DND-41 (cell line): Measurements from ENCODE around the gene TMED4.

ENCODE experiments used
- ATAC-seq: fragments of 200-7000 bp; cut with Tn5 transposase; 3 replicates; pipeline ENCODE4 v1.9.1; 2021; ENCODE audit warnings: low read depth; ENCODE audit not compliant: insufficient read depth
- DNase-seq: peaks from one replicate; pipeline ENCODE4 v3.0.0-alpha.2; 2020
- H2AFZ ChIP-seq: 2 replicates; pipeline ENCODE4 v1.6.0; 2012; ENCODE audit warnings: low read depth, low read length
- H3K27ac ChIP-seq: 2 replicates; pipeline ENCODE4 v1.5.1; 2012; ENCODE audit warnings: low read length, inconsistent platforms
- H3K27me3 ChIP-seq: fragments of 200-600 bp; sonication (generic); 2 replicates; pipeline ENCODE4 v1.6.0; 2012; ENCODE audit warnings: low read length, mild to moderate bottlenecking, inconsistent platforms; ENCODE audit not compliant: insufficient read depth, poor library complexity
- H3K36me3 ChIP-seq: 2 replicates; pipeline ENCODE4 v1.5.1; 2012; ENCODE audit warnings: low read length, inconsistent platforms; ENCODE audit not compliant: insufficient read depth
- H3K4me1 ChIP-seq: 2 replicates; pipeline ENCODE4 v1.5.1; 2012; ENCODE audit warnings: mild to moderate bottlenecking, low read length; ENCODE audit not compliant: insufficient read depth
- H3K4me2 ChIP-seq: 2 replicates; pipeline ENCODE4 v1.6.0; 2012; ENCODE audit warnings: mild to moderate bottlenecking, moderate library complexity, low read length, inconsistent platforms; ENCODE audit not compliant: insufficient read depth
- H3K4me3 ChIP-seq, 2 experiments: fragments of 200-600 bp in 1 of 2; shearing (Covaris generic) in 1 of 2; 2 replicates each; pipeline ENCODE4 v1.5.1; 2012 to 2016; ENCODE audit warnings: inconsistent platforms in 2 of 2, low read length in 2 of 2, mild to moderate bottlenecking in 2 of 2, low read depth in 1 of 2, moderate library complexity in 1 of 2
- H3K79me2 ChIP-seq: 2 replicates; pipeline ENCODE4 v1.6.0; 2012; ENCODE audit warnings: low read length, inconsistent platforms; ENCODE audit not compliant: insufficient read depth
- H3K9ac ChIP-seq: 2 replicates; pipeline ENCODE4 v1.6.0; 2012; ENCODE audit warnings: low read depth, mild to moderate bottlenecking, inconsistent platforms, low read length, moderate library complexity
- H3K9me3 ChIP-seq: 2 replicates; pipeline ENCODE4 v1.5.1; 2012; ENCODE audit warnings: low read length, moderate library complexity, mild to moderate bottlenecking, inconsistent platforms; ENCODE audit not compliant: insufficient read depth, severe bottlenecking
- H4K20me1 ChIP-seq: 2 replicates; pipeline ENCODE4 v1.6.0; 2012; ENCODE audit warnings: low read length; ENCODE audit not compliant: insufficient read depth
- CTCF ChIP-seq: IDR thresholded peaks from 2 replicates; pipeline ENCODE4 v1.5.1; 2012; ENCODE audit warnings: borderline replicate concordance, low read length, moderate library complexity, mild to moderate bottlenecking; ENCODE audit not compliant: poor library complexity, severe bottlenecking; ENCODE audit errors: extremely low read depth
- EZH2 ChIP-seq: IDR thresholded peaks from 3 replicates; pipeline ENCODE4 v1.6.1; 2012; ENCODE audit warnings: borderline replicate concordance, low read depth, mild to moderate bottlenecking, moderate library complexity, low read length, inconsistent platforms; ENCODE audit not compliant: severe bottlenecking

TMED4 gene

DNA sequence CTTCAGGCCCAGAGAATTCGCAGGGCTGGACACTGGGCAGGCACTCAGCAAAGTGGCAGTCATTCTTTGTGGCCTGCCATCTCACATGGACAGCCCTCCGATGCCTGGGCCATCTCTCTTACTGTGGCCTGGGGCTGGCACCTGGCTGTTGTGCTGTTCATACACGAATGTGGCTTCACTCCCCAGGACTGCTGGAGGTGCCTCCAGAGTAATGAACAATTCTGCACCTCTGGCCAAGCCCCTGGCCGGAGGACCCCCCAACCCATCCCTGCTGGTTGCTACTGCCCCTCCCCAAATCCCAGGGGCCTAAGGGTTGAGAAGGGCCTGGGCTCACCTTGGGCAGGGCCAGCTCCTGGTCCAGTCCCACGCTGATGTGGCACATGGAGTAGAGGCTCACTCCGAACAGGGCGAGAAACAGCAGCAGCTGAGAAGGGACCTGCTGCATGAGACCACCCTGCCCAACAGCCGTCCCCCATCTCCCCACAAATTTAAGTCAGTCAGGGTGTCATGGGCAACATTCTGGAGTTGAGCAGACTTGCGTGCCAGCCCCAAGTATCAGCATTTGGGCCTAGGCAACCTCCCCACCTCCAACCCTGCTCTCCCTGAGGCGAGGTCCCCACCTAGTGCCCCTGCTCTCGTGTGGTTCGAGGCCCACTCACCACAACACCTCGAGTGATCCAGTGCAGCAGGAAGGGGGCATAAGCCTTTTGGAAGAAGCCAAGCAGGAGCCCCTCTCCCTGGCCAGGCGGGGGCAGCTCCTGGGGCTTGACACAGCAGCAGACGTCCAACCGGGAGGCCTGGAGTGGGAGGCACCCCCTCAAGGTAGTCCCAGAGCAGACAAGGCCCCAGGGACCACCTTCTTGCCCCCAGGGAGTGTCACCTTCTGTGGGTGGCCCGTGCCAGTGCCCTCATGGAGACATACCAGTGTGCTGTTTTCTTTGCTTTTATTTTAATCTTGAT lies 50.3 kb downstream of the TMED4 start:
- Histone ChIP-seq H3K9ac (no peak overlapping the region), H3K9me3 (no peaks in the 10 kb centered on the region), H3K79me2 (no peaks in the 10 kb centered on the region), H3K27ac (no peak overlapping the region), H3K4me2 (no peak overlapping the region), H4K20me1 (no peaks in the 10 kb centered on the region), H3K4me1 (no peaks in the 10 kb centered on the region), H3K27me3 (no peaks in the 10 kb centered on the region), H3K36me3 (no peaks in the 10 kb centered on the region), H3K4me3 (no peak overlapping the region), H2AFZ (no peak overlapping the region)
- TF ChIP-seq CTCF (no peak), EZH2 (no peak)
- ATAC-seq = no peak
- no peak for DNase-seq

- no peak overlapping the region for H3K27ac ChIP-seq
- DNase-seq (no peak), ATAC-seq (no peak)
- H3K4me1 ChIP-seq = no peaks in the 10 kb centered on the region
- no peak overlapping the region for H2AFZ ChIP-seq
- H3K79me2 ChIP-seq = no peaks in the 10 kb centered on the region
- H3K4me3 ChIP-seq = no peak overlapping the region
- H3K27me3 ChIP-seq = no peaks in the 10 kb centered on the region
- no peak overlapping the region for H3K9ac ChIP-seq
- no peaks in the 10 kb centered on the region for H3K36me3 ChIP-seq
- no peak for TF ChIP-seq CTCF
- TF ChIP-seq EZH2 = no peak
- H4K20me1 ChIP-seq = no peaks in the 10 kb centered on the region
- no peaks in the 10 kb centered on the region for H3K9me3 ChIP-seq
- no peak overlapping the region for H3K4me2 ChIP-seq
Measured at GRCh38 chr7:44530990-44531389, 51.0 kb downstream of the TMED4 start.
